AG04450 (cell line): Measurements from ENCODE around the gene HMGCR. TPM values are rescaled to one million over a fixed set of nuclear protein-coding genes. Genes with fewer than 3 reads are reported as not detected.

ENCODE experiments used
- CTCF ChIA-PET: fragments of 300-600, 350-600 bp; formaldehyde crosslinking; extraction: SDS; loops from one replicate; lab custom pipeline; 2022; ENCODE audit warnings: antibody characterized with exemption, inconsistent platforms; lab: Charles Lee
- POLR2A ChIA-PET: fragments of 350-600 bp; formaldehyde crosslinking; extraction: SDS; loops from one replicate; lab custom pipeline; 2021; ENCODE audit warnings: antibody characterized with exemption, inconsistent platforms; lab: Yijun Ruan, JAX
- DNase-seq: peaks from one replicate; pipeline ENCODE4 v3.0.0-alpha.2; 2011; ENCODE audit warnings: low read depth, low spot score
- H3K27ac ChIP-seq: one replicate; pipeline ENCODE4 v1.5.1; 2012; ENCODE audit warnings: low read depth, low read length, control low read depth
- H3K27me3 ChIP-seq: one replicate; pipeline ENCODE4 v1.6.0; 2012; ENCODE audit warnings: low read length; ENCODE audit not compliant: control insufficient read depth, insufficient read depth
- H3K4me3 ChIP-seq: 2 replicates; pipeline ENCODE4 v1.5.1; 2011; ENCODE audit warnings: mild to moderate bottlenecking, low read depth, low read length, control low read depth
- H3K9me3 ChIP-seq: 2 replicates; pipeline ENCODE4 v1.5.1; 2012; ENCODE audit warnings: low read length; ENCODE audit not compliant: control insufficient read depth, insufficient read depth
- CTCF ChIP-seq: IDR thresholded peaks from 2 replicates; pipeline ENCODE4 v1.5.1; 2011; ENCODE audit warnings: low read depth, low read length, control low read depth, inconsistent platforms
- polyA plus RNA-seq: library from polyadenylated mRNA; depleted of rRNA; stranded (reverse); fragments of >200 nt; gene quantifications from 2 replicates; pipeline ENCODE4 v1.2.3, GENCODE V29; 2011

The HMGCR gene
- polyA plus RNA-seq, 1 experiment: 27.7 TPM

- Histone ChIP-seq H3K27me3 (no peaks in the 10 kb centered on the region), H3K4me3 (no peak overlapping the region), H3K27ac (no peak overlapping the region), H3K9me3 (no peaks in the 10 kb centered on the region; the same call in 1 of the 2 replicates)
- CTCF ChIA-PET: interaction anchor here (0.5 to 4.6 kb wide), 4 partner anchors 104 to 385 kb away, joined by 3 to 23 read pairs (median 4); partner anchors contain the start of gene ANKRD31
- POLR2A ChIA-PET: no interaction called here
- TF ChIP-seq CTCF: no peak
- DNase-seq: no peak
Measured at GRCh38 chr5:75340714-75341478, 3.9 kb downstream of the HMGCR start.

DNA sequence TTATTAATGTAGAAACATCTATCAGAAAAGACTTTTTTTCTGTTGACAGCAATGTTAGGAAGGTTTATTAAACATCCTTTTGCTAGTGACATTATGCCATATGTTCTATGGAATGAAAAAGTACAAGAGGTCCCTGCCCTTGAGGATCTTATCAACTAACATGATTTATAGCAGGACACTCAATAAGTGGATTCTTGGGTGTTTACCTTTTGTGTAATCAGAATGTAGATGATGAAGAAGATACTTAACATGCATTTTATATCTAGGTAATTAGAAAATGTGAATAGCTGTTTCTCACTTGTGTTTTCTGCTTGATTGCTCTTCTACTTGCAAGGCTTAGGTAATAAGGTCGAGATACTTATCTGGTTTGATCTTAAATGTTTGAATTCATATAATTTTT is 4.9 kb downstream of the HMGCR start:
- no peak for TF ChIP-seq CTCF
- Histone ChIP-seq H3K4me3 (no peak overlapping the region), H3K9me3 (no peaks in the 10 kb centered on the region; the same call in 1 of the 2 replicates), H3K27ac (no peak overlapping the region), H3K27me3 (no peaks in the 10 kb centered on the region)
- ChIA-PET POLR2A (no interaction called here), CTCF (interaction anchor here (0.7 to 4.6 kb wide), 2 partner anchors 105 to 386 kb away, joined by 3 to 23 read pairs; partner anchors contain the start of gene ANKRD31)
- DNase-seq: no peak

GRCh38 chr5:75342836-75343235 is 5.8 kb downstream of the HMGCR start:
- Histone ChIP-seq H3K27me3 (no peaks in the 10 kb centered on the region), H3K9me3 (no peaks in the 10 kb centered on the region), H3K4me3 (no peak overlapping the region), H3K27ac (no peak overlapping the region)
- TF ChIP-seq CTCF: no peak
- ChIA-PET CTCF (interaction anchor here (4.6 kb wide), 1 partner anchor 106 kb away, joined by 23 read pairs; the partner anchor contains the start of gene ANKRD31), POLR2A (no interaction called here)
- DNase-seq: no peak

GRCh38 chr5:75348241-75348640 is 11.2 kb downstream of the HMGCR start:
- H3K27ac ChIP-seq: no peak overlapping the region
- no peak for TF ChIP-seq CTCF
- no peak overlapping the region for H3K4me3 ChIP-seq
- no peaks in the 10 kb centered on the region for H3K9me3 ChIP-seq
- CTCF ChIA-PET: interaction anchor here (0.5 kb wide), 1 partner anchor 11 kb away, joined by 3 read pairs; the partner anchor contains the start of gene HMGCR
- no peaks in the 10 kb centered on the region for H3K27me3 ChIP-seq
- POLR2A ChIA-PET: no interaction called here
- no peak for DNase-seq

- TF ChIP-seq CTCF: no peak
- Histone ChIP-seq H3K27ac (no peak overlapping the region), H3K27me3 (no peaks in the 10 kb centered on the region), H3K4me3 (no peak overlapping the region), H3K9me3 (no peaks in the 10 kb centered on the region)
- no peak for DNase-seq
- POLR2A ChIA-PET: no interaction called here
- CTCF ChIA-PET: interaction anchor here (0.8 kb wide), 1 partner anchor 825 kb away, joined by 3 read pairs; no protein-coding TSS in a partner anchor
Measured at GRCh38 chr5:75349663-75350062, 12.6 kb downstream of the HMGCR start.
